OCI-LY7 (cell line): ENCODE results near the gene PLXNA3.

ENCODE experiments used
- EZH2phosphoT487 ChIP-seq: fragments of 200-600 bp; sonication (generic); IDR thresholded peaks from 2 replicates; pipeline ENCODE4 v1.6.1; 2018; ENCODE audit warnings: low read depth, borderline replicate concordance, mild to moderate bottlenecking, mixed run types, antibody characterized with exemption, low read length, moderate library complexity, mixed read lengths
- TF ChIP-seq, protein P1 (sequence below): fragments of 200-600 bp; sonication (generic); conservative IDR thresholded peaks from 2 replicates; pipeline ENCODE4 v1.5.1; 2014; ENCODE audit warnings: mild to moderate bottlenecking, antibody characterized with exemption, low read length, moderate library complexity, mixed read lengths

DNA sequence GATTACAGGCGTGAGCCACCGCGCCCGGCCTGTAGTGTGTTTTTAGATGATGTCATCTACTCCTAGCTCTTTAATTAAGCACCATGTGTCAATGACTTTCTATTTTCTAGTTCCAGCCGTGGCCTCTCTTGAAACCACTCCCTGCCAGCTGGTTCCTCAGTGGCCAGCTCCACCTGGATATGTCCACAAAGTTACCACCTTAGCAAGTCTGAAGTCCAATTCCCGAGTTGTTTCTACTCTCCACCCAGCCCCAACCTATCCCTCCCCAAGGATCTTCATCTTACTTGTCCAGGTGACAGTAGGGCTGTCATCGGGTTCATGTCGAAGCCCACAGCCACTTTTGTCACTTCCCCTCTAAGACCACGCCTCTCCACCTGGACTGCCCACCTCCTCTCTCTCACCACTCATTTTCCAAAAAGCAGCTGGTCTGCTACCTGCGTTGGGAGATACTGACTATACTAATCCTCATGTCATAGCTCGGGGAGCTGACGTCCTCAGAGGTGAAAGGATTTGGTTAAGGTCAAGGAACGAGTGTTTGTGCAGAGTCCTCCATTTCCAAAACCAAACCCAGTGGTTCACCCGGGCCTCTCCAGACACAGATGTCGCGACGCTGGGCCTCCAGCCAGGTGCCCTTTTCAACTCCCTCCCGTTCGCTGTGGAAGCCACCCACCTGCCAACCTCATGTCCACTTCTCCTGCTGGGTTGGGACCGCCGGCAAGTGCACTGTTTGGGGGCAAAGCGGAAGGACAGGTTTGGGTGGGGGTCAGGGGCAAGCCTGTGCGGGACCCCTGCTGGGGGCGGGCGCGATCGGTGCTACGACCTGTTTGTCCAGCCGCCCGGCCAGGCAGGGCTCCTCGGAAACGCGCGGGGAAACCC, 57.2 kb downstream of the PLXNA3 start:
- TF ChIP-seq, protein P1, sequence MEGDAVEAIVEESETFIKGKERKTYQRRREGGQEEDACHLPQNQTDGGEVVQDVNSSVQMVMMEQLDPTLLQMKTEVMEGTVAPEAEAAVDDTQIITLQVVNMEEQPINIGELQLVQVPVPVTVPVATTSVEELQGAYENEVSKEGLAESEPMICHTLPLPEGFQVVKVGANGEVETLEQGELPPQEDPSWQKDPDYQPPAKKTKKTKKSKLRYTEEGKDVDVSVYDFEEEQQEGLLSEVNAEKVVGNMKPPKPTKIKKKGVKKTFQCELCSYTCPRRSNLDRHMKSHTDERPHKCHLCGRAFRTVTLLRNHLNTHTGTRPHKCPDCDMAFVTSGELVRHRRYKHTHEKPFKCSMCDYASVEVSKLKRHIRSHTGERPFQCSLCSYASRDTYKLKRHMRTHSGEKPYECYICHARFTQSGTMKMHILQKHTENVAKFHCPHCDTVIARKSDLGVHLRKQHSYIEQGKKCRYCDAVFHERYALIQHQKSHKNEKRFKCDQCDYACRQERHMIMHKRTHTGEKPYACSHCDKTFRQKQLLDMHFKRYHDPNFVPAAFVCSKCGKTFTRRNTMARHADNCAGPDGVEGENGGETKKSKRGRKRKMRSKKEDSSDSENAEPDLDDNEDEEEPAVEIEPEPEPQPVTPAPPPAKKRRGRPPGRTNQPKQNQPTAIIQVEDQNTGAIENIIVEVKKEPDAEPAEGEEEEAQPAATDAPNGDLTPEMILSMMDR = no peak
- no peak for TF ChIP-seq EZH2phosphoT487
